GM15510 (cell line): Measurements from ENCODE around the gene TM9SF3.

Experiments used
- POLR2A ChIP-seq: IDR thresholded peaks from 3 replicates; pipeline ENCODE4 v1.6.1; 2011; ENCODE audit warnings: borderline replicate concordance; ENCODE audit not compliant: insufficient read length; ENCODE audit errors: extremely low read depth

Gene TM9SF3

DNA sequence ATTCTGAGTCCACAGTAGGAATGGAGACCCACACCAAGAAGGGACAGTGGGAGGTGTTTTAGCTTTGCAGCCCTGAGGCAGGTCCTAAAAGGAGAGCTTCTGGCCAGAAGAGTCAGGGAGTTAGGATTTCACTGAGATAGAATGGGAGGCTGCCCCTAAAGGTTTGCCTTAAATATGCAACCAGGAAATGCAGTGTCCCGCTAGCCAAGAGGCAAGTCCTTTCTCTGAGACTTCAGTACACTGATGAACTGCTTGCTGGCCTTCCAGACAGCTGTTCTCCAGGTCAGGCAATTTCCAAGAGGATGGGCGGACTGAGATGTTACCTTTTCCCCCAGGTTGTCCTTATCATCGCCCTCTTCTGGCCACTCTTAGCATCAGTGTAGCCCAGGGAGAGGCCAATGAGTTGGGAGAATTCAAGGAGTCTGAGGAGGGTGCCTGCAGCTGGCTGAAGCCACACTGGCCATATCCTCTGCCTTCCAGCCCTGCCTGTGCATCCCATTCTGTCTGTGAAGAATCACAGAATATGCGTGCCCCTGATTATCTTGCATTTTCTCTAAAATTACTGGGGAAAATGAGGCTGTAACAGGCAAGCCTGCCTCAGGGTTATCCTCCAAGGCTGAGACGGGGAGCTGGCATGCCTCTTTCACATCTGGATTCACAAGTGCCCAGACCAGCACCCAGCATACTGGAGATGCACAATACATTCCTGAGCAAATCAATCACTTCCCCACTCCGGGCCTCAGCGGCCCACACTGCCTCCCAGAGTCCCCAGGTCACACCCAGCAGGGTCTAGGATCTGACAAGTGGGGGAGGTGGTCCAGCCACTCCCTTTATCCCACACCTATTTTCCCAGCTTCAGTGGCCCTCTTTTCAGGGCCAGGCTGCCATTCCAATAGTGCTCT is 75.5 kb downstream of the TM9SF3 start:
- no peak for TF ChIP-seq POLR2A

DNA sequence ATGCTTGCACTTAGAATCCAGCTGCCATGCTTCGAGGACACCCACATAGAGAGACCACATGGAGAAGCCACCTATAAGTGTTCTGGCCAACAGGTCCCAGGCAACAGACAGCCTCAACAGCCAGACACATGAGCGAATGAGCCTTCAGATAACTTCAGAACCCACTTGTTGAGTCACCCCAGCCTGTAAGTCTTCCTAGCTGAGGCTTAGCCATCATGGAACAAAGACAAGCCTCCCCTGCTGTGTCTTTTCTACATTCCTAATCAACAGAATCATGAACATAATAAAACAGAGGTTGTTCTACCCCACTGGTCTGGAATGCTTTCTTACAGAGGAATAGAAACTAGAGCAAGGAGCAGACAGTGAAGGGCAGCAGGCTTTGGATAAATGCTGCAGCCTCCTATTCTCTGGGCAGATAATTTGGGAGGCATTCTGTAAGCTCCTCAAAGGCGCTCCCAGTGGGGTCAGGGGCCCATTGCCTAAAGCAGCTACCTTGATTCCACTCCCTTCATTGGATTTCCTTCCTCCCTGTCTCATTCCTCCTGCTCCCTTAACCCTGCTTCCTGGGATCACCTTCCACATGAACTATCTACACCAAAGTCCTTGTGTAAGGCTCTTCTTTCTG is 77.7 kb downstream of the TM9SF3 start:
- no peak for TF ChIP-seq POLR2A

GRCh38 chr10:96507044-96507443 is 79.8 kb downstream of the TM9SF3 start:
- no peak for TF ChIP-seq POLR2A

- no peak for TF ChIP-seq POLR2A
These were observed 81.4 kb downstream of the TM9SF3 start for GRCh38 chr10:96505150-96506136.

- TF ChIP-seq POLR2A = no peak
These were observed 84.1 kb downstream of the TM9SF3 start for GRCh38 chr10:96502561-96503282.

DNA sequence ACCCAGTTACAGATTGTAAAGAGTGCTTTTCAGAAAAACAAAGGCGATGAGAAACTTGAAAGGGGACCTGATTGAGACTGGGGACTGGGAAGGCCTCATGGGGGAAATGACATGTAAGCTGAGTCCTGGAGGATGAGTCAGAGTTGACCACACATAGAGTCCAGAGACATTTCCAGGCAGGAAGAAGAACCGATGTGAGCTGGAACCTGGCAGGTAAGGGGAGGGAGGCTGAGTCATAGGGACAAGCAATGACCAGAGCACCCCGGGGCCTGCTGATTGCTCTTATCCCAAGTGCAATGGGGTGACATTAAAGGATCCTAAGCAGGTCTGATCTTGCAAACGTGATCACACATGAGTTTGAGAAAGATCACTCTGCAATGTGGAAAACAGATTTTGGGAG is 84.8 kb downstream of the TM9SF3 start:
- no peak for TF ChIP-seq POLR2A

DNA sequence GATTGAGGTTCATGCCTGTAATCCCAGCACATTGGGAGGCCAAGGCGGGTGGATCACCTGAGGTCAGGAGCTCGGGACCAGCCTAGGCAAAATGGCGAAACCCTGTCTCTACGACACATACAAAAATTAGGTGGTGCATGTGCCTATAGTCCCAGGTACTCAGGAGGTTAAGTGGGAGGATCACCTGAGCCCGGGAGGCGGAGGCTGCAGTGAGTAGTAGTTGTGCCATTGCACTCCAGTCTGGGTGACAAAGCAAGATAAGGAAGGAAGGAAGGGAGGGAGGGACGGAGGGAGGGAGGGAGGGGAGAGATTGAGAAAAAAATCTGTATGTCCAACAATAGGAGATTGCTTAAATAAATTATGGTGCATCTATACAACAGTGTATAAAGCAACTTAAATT is 86.3 kb downstream of the TM9SF3 start:
- no peak for TF ChIP-seq POLR2A

- no peak for TF ChIP-seq POLR2A
These were observed 86.8 kb downstream of the TM9SF3 start for GRCh38 chr10:96500050-96500449.

GRCh38 chr10:96497391-96497790 is 89.4 kb downstream of the TM9SF3 start:
- no peak for TF ChIP-seq POLR2A

GRCh38 chr10:96496281-96496925 is 90.4 kb downstream of the TM9SF3 start:
- no peak for TF ChIP-seq POLR2A

DNA sequence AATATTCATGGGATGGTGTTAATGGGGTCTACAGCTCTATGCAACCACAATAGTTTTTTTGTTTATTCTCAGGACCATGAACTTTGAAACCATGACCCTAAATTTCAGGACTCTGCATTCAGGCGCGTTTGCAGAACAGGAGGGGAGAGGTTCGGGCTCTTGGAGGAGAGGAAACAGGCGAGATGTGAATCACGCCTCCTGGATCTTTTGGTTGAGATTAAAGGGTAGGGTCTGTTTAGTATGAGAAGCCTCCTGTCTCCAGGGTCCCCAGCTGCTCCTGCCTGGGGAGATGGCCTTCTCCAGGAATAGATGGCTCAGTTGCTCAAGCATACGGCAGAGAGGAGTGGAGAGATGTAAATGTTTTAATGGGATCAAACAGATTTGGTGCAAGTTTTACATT is 91.3 kb downstream of the TM9SF3 start:
- TF ChIP-seq POLR2A = no peak

DNA sequence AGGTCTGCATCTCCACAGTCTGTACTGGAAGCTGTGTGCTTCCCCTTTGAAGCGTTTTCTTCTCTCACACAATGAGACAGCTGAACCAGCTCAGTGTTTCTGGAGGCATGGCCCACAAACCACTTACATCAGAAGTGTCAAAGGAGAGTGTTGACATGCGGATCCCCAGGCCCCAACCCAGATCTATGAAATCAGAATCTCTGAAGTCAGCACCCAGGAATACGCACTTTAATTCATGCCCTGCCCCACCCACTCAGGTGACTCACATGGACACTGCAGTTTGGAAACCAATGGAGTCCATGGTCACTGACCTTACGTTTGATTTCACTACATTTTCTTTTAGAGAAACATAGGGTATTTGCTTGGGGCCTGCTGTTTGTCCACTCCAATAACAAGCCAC is 92.1 kb downstream of the TM9SF3 start:
- no peak for TF ChIP-seq POLR2A

GRCh38 chr10:96493871-96494525 is 92.8 kb downstream of the TM9SF3 start:
- TF ChIP-seq POLR2A = no peak
